K562 (cell line): ENCODE data around the gene BEST2. TPM values are rescaled to one million over a fixed set of nuclear protein-coding genes. Genes with fewer than 3 reads are reported as not detected.

ENCODE experiments used
- ARHGAP35 ChIP-seq: fragments of 450-650 bp; IDR thresholded peaks from 2 replicates; pipeline ENCODE4 v1.6.1; 2018; ENCODE audit not compliant: partially characterized antibody
- EP400 ChIP-seq: fragments of 450-650 bp; IDR thresholded peaks from 2 replicates; pipeline ENCODE4 v1.6.1; 2017; ENCODE audit warnings: antibody characterized with exemption, mild to moderate bottlenecking, moderate library complexity
- FOSL1 ChIP-seq: fragments of 200-800 bp; sonication (Bioruptor generic); conservative IDR thresholded peaks from 2 replicates; pipeline ENCODE4 v1.6.1; 2016; ENCODE audit warnings: missing genetic modification characterization, missing compliant biosample characterization
- GABPB1 ChIP-seq: sonication (generic); formaldehyde crosslinking; IDR thresholded peaks from 2 replicates; pipeline ENCODE4 v1.8.0; 2022; ENCODE audit warnings: mild to moderate bottlenecking, missing genetic modification reagents
- GTF2E2 ChIP-seq: fragments of 200-800 bp; sonication (Bioruptor generic); IDR thresholded peaks from 2 replicates; pipeline ENCODE4 v1.6.1; 2016; ENCODE audit warnings: missing genetic modification characterization, missing compliant biosample characterization
- NFE2 ChIP-seq: IDR thresholded peaks from 2 replicates; pipeline ENCODE4 v1.6.1; 2014; ENCODE audit warnings: antibody characterized with exemption, low read depth
- RBM14 ChIP-seq: fragments of 200-400 bp; formaldehyde crosslinking; IDR thresholded peaks from 2 replicates; pipeline ENCODE4 v1.6.1; 2018; ENCODE audit warnings: low read depth, mild to moderate bottlenecking, low read length, moderate library complexity, borderline replicate concordance; ENCODE audit not compliant: insufficient read depth
- RUNX1 ChIP-seq: sonication (generic); IDR thresholded peaks from 2 replicates; pipeline ENCODE4 v1.6.1; 2016; ENCODE audit warnings: antibody characterized with exemption, low read depth
- TAF15 ChIP-seq: fragments of 200-400 bp; formaldehyde crosslinking; IDR thresholded peaks from 2 replicates; pipeline ENCODE4 v1.6.1; 2017; ENCODE audit warnings: mild to moderate bottlenecking, low read depth, low read length, moderate library complexity
- TEAD2 ChIP-seq: fragments of 450-650 bp; IDR thresholded peaks from 2 replicates; pipeline ENCODE4 v1.6.1; 2016; ENCODE audit warnings: missing genetic modification characterization, control low read depth, missing compliant biosample characterization
- U2AF2 ChIP-seq: fragments of 200-400 bp; formaldehyde crosslinking; optimal IDR thresholded peaks from 2 replicates; pipeline ENCODE3; 2017; ENCODE audit warnings: low read depth, mild to moderate bottlenecking, low read length
- ZNF184 ChIP-seq: sonication (generic); formaldehyde crosslinking; IDR thresholded peaks from 2 replicates; pipeline ENCODE4 v1.5.0; 2020; ENCODE audit warnings: missing genetic modification reagents
- ZNF282 ChIP-seq: sonication (generic); formaldehyde crosslinking; IDR thresholded peaks from 2 replicates; pipeline ENCODE4 v1.8.1; 2023; ENCODE audit warnings: missing genetic modification reagents
- ZNF311 ChIP-seq: fragments of 250-450 bp; sonication (Bioruptor Pico); IDR thresholded peaks from 2 replicates; pipeline ENCODE4 v1.4.0; 2020; ENCODE audit warnings: mild to moderate bottlenecking, moderate library complexity
- ZNF444 ChIP-seq: fragments of 250-450 bp; sonication (Bioruptor Pico); IDR thresholded peaks from 2 replicates; pipeline ENCODE4 v1.4.0; 2020; ENCODE audit warnings: mild to moderate bottlenecking, moderate library complexity
- polyA plus RNA-seq, 8 experiments: library from polyadenylated mRNA; depleted of rRNA in 4 of 8; stranded (reverse) in 5 of 8; unstranded in 3 of 8; fragments of >200 nt; fragmentation: Nextera tagmentation in 2 of 8; fragmentation: Illumina TruSeq in 1 of 8; extraction: Ambion mirVana in 2 of 8; extraction: Trizol in 1 of 8; gene quantifications; 2 replicates each; pipeline versions ENCODE4 v1.2.1 to v1.2.3, GENCODE V29; 2011 to 2014; ENCODE audit warnings: inconsistent platforms in 1 of 8, missing spikeins in 1 of 8
- total RNA-seq, 7 experiments: library from RNA; depleted of rRNA in 6 of 7; stranded (reverse); fragments of >200 nt in 6 of 7; fragmentation: Illumina TruSeq in 2 of 7; extraction: Trizol in 2 of 7; gene quantifications; 2 replicates each; pipeline versions ENCODE4 v1.2.1 to v1.2.3, GENCODE V29; 2011 to 2021; ENCODE audit warnings: low replicate concordance in 1 of 7
- TF ChIP-seq, protein P1 (sequence below): fragments of 450-650 bp; formaldehyde crosslinking; IDR thresholded peaks from 2 replicates; pipeline ENCODE4 v1.4.0; 2020; ENCODE audit warnings: mild to moderate bottlenecking, moderate library complexity
- TF ChIP-seq, protein P2 (sequence below): sonication (generic); formaldehyde crosslinking; IDR thresholded peaks from 2 replicates; pipeline ENCODE4 v1.8.1; 2023; ENCODE audit warnings: mild to moderate bottlenecking, missing genetic modification reagents
- TF ChIP-seq, protein P3 (sequence below): fragments of 250-450 bp; sonication (Bioruptor Pico); IDR thresholded peaks from 2 replicates; pipeline ENCODE4 v1.5.0; 2020; ENCODE audit warnings: mild to moderate bottlenecking, borderline replicate concordance
- TF ChIP-seq, protein P4 (sequence below), 2 experiments: fragments of 450-650 bp; conservative IDR thresholded peaks; 2 replicates each; pipeline ENCODE4 v1.6.1; 2017; ENCODE audit warnings: mild to moderate bottlenecking in 2 of 2, moderate library complexity in 2 of 2
- TF ChIP-seq, protein P5 (sequence below): fragments of 250-450 bp; sonication (Bioruptor Pico); IDR thresholded peaks from 2 replicates; pipeline ENCODE4 v1.5.0; 2021

Gene BEST2
- total and polyA plus RNA-seq, 9 of the 15 experiments (the other 6 are each of a cell fraction or from before 2014, with no cell fraction given) = not detected

DNA sequence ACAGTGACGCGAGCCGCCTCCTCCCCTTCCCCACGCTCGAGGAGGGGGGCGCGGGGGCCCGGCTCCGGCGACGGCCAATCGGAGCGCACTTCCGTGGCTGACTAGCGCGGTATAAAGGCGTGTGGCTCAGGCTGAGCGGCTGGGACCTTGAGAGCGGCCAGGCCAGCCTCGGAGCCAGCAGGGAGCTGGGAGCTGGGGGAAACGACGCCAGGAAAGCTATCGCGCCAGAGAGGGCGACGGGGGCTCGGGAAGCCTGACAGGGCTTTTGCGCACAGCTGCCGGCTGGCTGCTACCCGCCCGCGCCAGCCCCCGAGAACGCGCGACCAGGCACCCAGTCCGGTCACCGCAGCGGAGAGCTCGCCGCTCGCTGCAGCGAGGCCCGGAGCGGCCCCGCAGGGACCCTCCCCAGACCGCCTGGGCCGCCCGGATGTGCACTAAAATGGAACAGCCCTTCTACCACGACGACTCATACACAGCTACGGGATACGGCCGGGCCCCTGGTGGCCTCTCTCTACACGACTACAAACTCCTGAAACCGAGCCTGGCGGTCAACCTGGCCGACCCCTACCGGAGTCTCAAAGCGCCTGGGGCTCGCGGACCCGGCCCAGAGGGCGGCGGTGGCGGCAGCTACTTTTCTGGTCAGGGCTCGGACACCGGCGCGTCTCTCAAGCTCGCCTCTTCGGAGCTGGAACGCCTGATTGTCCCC is 39.9 kb downstream of the BEST2 start, which contains the start of gene JUNB (continued):
- TF ChIP-seq U2AF2 = no peak
- TF ChIP-seq, protein P1, sequence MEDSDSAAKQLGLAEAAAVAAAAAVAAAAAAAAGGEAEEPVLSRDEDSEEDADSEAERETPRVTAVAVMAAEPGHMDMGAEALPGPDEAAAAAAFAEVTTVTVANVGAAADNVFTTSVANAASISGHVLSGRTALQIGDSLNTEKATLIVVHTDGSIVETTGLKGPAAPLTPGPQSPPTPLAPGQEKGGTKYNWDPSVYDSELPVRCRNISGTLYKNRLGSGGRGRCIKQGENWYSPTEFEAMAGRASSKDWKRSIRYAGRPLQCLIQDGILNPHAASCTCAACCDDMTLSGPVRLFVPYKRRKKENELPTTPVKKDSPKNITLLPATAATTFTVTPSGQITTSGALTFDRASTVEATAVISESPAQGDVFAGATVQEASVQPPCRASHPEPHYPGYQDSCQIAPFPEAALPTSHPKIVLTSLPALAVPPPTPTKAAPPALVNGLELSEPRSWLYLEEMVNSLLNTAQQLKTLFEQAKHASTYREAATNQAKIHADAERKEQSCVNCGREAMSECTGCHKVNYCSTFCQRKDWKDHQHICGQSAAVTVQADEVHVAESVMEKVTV (CRISPR knock-in tag) = no peak
- 0 out of 2 replicates have a peak, but pooled peaks have one; percentile 73 for TF ChIP-seq RBM14
- peak; percentile 68; the same call in 1 of the 2 replicates for TF ChIP-seq EP400
- no peak for TF ChIP-seq TAF15
- TF ChIP-seq TEAD2 (tag) = no peak
- TF ChIP-seq GABPB1 (CRISPR knock-in tag) = peak; percentile 85
- no peak for TF ChIP-seq NFE2
- no peak for TF ChIP-seq ZNF311 (CRISPR knock-in tag)
- TF ChIP-seq, protein P2, sequence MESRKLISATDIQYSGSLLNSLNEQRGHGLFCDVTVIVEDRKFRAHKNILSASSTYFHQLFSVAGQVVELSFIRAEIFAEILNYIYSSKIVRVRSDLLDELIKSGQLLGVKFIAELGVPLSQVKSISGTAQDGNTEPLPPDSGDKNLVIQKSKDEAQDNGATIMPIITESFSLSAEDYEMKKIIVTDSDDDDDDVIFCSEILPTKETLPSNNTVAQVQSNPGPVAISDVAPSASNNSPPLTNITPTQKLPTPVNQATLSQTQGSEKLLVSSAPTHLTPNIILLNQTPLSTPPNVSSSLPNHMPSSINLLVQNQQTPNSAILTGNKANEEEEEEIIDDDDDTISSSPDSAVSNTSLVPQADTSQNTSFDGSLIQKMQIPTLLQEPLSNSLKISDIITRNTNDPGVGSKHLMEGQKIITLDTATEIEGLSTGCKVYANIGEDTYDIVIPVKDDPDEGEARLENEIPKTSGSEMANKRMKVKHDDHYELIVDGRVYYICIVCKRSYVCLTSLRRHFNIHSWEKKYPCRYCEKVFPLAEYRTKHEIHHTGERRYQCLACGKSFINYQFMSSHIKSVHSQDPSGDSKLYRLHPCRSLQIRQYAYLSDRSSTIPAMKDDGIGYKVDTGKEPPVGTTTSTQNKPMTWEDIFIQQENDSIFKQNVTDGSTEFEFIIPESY = peak; percentile 48; the same call in 1 of the 2 replicates
- TF ChIP-seq GTF2E2 (tag) = peak; percentile 97
- TF ChIP-seq ZNF184 (CRISPR knock-in tag) = no peak
- TF ChIP-seq RUNX1 = no peak
- TF ChIP-seq ARHGAP35 = no peak
- TF ChIP-seq, protein P3, sequence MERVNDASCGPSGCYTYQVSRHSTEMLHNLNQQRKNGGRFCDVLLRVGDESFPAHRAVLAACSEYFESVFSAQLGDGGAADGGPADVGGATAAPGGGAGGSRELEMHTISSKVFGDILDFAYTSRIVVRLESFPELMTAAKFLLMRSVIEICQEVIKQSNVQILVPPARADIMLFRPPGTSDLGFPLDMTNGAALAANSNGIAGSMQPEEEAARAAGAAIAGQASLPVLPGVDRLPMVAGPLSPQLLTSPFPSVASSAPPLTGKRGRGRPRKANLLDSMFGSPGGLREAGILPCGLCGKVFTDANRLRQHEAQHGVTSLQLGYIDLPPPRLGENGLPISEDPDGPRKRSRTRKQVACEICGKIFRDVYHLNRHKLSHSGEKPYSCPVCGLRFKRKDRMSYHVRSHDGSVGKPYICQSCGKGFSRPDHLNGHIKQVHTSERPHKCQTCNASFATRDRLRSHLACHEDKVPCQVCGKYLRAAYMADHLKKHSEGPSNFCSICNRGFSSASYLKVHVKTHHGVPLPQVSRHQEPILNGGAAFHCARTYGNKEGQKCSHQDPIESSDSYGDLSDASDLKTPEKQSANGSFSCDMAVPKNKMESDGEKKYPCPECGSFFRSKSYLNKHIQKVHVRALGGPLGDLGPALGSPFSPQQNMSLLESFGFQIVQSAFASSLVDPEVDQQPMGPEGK (CRISPR knock-in tag) = no peak
- 0 out of 2 replicates have a peak, but pooled peaks have one; percentile 53 for TF ChIP-seq FOSL1
- TF ChIP-seq, protein P4, sequence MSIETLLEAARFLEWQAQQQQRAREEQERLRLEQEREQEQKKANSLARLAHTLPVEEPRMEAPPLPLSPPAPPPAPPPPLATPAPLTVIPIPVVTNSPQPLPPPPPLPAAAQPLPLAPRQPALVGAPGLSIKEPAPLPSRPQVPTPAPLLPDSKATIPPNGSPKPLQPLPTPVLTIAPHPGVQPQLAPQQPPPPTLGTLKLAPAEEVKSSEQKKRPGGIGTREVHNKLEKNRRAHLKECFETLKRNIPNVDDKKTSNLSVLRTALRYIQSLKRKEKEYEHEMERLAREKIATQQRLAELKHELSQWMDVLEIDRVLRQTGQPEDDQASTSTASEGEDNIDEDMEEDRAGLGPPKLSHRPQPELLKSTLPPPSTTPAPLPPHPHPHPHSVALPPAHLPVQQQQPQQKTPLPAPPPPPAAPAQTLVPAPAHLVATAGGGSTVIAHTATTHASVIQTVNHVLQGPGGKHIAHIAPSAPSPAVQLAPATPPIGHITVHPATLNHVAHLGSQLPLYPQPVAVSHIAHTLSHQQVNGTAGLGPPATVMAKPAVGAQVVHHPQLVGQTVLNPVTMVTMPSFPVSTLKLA (conservative IDR thresholded peaks at IDR 0.05) = no peak; a peak in 1 of 4 replicates
- TF ChIP-seq ZNF282 (CRISPR knock-in tag) = peak; percentile 70; the same call in 1 of the 2 replicates
- TF ChIP-seq, protein P5, sequence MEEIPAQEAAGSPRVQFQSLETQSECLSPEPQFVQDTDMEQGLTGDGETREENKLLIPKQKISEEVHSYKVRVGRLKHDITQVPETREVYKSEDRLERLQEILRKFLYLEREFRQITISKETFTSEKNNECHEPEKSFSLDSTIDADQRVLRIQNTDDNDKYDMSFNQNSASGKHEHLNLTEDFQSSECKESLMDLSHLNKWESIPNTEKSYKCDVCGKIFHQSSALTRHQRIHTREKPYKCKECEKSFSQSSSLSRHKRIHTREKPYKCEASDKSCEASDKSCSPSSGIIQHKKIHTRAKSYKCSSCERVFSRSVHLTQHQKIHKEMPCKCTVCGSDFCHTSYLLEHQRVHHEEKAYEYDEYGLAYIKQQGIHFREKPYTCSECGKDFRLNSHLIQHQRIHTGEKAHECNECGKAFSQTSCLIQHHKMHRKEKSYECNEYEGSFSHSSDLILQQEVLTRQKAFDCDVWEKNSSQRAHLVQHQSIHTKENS (CRISPR knock-in tag) = no peak
- TF ChIP-seq ZNF444 = no peak
